ENCODE measurements around the gene RINL. TPM values are rescaled to one million over a fixed set of nuclear protein-coding genes. Genes with fewer than 3 reads are reported as not detected.
A peak's percentile ranks its signal among the peaks of the same experiment; 100 is the strongest.

RINL gene
- polyA plus RNA-seq, 1 of the 3 experiments (the other 2 are of a cell fraction) = 3.8 TPM

DNA sequence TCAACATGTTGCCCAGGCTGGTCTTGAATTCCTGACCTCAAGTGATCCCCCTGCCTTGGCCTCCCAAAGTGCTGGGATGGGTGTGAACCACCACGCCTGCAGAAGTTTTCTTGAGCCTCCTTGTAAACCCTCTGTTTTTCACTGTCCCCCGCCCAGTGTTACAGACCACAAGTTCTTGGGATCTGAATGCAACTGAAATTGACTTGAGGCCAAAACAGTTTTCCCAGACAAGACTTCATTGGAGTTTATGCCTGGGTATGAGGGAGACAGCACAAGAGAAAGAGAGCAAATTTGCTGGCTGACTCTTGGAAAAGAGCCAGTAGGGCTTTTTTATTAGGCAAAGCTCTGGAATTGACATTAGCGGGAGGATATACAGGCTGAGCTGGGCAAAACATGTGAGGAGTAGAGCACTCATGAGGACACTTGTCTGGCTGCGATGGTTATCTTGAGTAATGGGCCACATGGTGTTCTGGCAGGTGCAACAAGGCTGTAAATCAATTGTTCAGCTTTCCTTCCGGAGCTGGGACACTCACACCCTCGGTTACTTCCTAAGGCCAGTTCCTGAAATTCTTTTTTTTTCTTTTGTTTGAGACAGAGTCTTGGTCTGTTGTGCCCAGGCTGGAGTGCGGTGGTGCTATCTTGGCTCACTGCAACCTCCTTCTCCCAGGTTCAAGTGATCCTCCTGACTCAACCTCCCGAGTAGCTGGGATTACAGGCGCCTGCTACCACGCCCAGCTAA lies 15.6 kb downstream of the RINL start:
- Histone ChIP-seq H3K9me3 (no peaks in the 10 kb centered on the region), H3F3A (replicated peaks; ENCODE audit: insufficient read depth) (no peaks in the 10 kb centered on the region), H3K27me3 (ENCODE audit: insufficient read depth) (no peaks in the 10 kb centered on the region), H3K9me2 (no peaks in the 10 kb centered on the region), H3K4me1 (ENCODE audit: control insufficient read depth in 1 of 2, insufficient read depth in 2 of 2, low read depth in 1 of 2, low read length in 1 of 2) (peaks cover 0 to 10% of the 10 kb centered on the region in 2 experiments; a peak in 1 of 4 replicates), H3K9ac (no peak overlapping the region), H3K27ac (ENCODE audit: low read depth in 2 of 2, low read length in 1 of 2) (peak overlapping the region in 1 of 2 experiments; percentile 81; a peak in 2 of 4 replicates), H3K79me2 (ENCODE audit: insufficient read depth) (no peaks in the 10 kb centered on the region), H2AFZ (ENCODE audit: low read depth) (no peak overlapping the region), H3K4me2 (no peak overlapping the region; the same call in 1 of the 2 replicates), H4K20me1 (ENCODE audit: insufficient read depth) (no peaks in the 10 kb centered on the region), H3K4me3 (ENCODE audit: low read depth in 2 of 2, low read length in 1 of 2) (no peak overlapping the region), H3K36me3 (replicated peaks in 1 of 2; ENCODE audit: control insufficient read depth in 1 of 2, insufficient read depth in 2 of 2, low read length in 1 of 2) (no peaks in the 10 kb centered on the region)
- POLR2A ChIA-PET = interaction anchor here (0.6 to 2.2 kb wide), 6 partner anchors 11 to 135 kb away, joined by 3 to 10 read pairs (median 6); partner anchors contain the start of genes ECH1, NFKBIB, RINL and SIRT2
- WGBS (ENCODE audit: low lambda C conversion rate) = 49% methylated on average over 10 of the region's 10 CpGs
- peak; percentile 81 for DNase-seq
- CTCF ChIA-PET = interaction anchor here (0.9 to 2.5 kb wide), 4 partner anchors 14 to 459 kb away, joined by 3 to 8 read pairs (median 4); partner anchors contain the start of gene FAM98C
- TF ChIP-seq, protein P1, sequence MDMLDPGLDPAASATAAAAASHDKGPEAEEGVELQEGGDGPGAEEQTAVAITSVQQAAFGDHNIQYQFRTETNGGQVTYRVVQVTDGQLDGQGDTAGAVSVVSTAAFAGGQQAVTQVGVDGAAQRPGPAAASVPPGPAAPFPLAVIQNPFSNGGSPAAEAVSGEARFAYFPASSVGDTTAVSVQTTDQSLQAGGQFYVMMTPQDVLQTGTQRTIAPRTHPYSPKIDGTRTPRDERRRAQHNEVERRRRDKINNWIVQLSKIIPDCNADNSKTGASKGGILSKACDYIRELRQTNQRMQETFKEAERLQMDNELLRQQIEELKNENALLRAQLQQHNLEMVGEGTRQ (IDR thresholded peaks at IDR 0.05; ENCODE audit: borderline replicate concordance, low read depth, low read length) = no peak
- TF ChIP-seq, protein P2, sequence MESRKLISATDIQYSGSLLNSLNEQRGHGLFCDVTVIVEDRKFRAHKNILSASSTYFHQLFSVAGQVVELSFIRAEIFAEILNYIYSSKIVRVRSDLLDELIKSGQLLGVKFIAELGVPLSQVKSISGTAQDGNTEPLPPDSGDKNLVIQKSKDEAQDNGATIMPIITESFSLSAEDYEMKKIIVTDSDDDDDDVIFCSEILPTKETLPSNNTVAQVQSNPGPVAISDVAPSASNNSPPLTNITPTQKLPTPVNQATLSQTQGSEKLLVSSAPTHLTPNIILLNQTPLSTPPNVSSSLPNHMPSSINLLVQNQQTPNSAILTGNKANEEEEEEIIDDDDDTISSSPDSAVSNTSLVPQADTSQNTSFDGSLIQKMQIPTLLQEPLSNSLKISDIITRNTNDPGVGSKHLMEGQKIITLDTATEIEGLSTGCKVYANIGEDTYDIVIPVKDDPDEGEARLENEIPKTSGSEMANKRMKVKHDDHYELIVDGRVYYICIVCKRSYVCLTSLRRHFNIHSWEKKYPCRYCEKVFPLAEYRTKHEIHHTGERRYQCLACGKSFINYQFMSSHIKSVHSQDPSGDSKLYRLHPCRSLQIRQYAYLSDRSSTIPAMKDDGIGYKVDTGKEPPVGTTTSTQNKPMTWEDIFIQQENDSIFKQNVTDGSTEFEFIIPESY (IDR thresholded peaks at IDR 0.05; ENCODE audit: borderline replicate concordance, low read depth) = no peak
- TF ChIP-seq FOXM1 (IDR thresholded peaks at IDR 0.05; ENCODE audit: low read depth) = no peak
- peak; percentile 99 for TF ChIP-seq GATA2 (CRISPR knock-in tag; IDR thresholded peaks at IDR 0.05)
- TF ChIP-seq RAD21 (IDR thresholded peaks at IDR 0.05; ENCODE audit: low read length) = peak; percentile 41
- TF ChIP-seq EZH2phosphoT487 (IDR thresholded peaks at IDR 0.05; ENCODE audit: borderline replicate concordance, low read depth) = no peak
- TF ChIP-seq EP300 (IDR thresholded peaks at IDR 0.05; ENCODE audit: borderline replicate concordance in 1 of 2, low read depth in 1 of 2, low read length in 1 of 2) = peak in 1 of 2 experiments; percentile 97; a peak in 2 of 4 replicates
- peak; percentile 53; the same call in 1 of the 2 replicates for TF ChIP-seq RFX5 (IDR thresholded peaks at IDR 0.05; ENCODE audit: low read length)
- TF ChIP-seq, protein P3, sequence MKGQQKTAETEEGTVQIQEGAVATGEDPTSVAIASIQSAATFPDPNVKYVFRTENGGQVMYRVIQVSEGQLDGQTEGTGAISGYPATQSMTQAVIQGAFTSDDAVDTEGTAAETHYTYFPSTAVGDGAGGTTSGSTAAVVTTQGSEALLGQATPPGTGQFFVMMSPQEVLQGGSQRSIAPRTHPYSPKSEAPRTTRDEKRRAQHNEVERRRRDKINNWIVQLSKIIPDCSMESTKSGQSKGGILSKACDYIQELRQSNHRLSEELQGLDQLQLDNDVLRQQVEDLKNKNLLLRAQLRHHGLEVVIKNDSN (IDR thresholded peaks at IDR 0.05; ENCODE audit: borderline replicate concordance, low read depth) = peak; percentile 38; the same call in 1 of the 2 replicates
- TF ChIP-seq TEAD4 (IDR thresholded peaks at IDR 0.05; ENCODE audit: borderline replicate concordance, insufficient read depth) = no peak
- TF ChIP-seq, protein P4, sequence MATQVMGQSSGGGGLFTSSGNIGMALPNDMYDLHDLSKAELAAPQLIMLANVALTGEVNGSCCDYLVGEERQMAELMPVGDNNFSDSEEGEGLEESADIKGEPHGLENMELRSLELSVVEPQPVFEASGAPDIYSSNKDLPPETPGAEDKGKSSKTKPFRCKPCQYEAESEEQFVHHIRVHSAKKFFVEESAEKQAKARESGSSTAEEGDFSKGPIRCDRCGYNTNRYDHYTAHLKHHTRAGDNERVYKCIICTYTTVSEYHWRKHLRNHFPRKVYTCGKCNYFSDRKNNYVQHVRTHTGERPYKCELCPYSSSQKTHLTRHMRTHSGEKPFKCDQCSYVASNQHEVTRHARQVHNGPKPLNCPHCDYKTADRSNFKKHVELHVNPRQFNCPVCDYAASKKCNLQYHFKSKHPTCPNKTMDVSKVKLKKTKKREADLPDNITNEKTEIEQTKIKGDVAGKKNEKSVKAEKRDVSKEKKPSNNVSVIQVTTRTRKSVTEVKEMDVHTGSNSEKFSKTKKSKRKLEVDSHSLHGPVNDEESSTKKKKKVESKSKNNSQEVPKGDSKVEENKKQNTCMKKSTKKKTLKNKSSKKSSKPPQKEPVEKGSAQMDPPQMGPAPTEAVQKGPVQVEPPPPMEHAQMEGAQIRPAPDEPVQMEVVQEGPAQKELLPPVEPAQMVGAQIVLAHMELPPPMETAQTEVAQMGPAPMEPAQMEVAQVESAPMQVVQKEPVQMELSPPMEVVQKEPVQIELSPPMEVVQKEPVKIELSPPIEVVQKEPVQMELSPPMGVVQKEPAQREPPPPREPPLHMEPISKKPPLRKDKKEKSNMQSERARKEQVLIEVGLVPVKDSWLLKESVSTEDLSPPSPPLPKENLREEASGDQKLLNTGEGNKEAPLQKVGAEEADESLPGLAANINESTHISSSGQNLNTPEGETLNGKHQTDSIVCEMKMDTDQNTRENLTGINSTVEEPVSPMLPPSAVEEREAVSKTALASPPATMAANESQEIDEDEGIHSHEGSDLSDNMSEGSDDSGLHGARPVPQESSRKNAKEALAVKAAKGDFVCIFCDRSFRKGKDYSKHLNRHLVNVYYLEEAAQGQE (IDR thresholded peaks at IDR 0.05; ENCODE audit: low read depth, low read length) = no peak
- TF ChIP-seq SMC3 (IDR thresholded peaks at IDR 0.05; ENCODE audit: low read depth, low read length) = no peak; the same call in 1 of the 2 replicates
- no peak for TF ChIP-seq JUND (IDR thresholded peaks at IDR 0.05)
- TF ChIP-seq RCOR1 (IDR thresholded peaks at IDR 0.05; ENCODE audit: low read length) = peak; percentile 100
- TF ChIP-seq, protein P5, sequence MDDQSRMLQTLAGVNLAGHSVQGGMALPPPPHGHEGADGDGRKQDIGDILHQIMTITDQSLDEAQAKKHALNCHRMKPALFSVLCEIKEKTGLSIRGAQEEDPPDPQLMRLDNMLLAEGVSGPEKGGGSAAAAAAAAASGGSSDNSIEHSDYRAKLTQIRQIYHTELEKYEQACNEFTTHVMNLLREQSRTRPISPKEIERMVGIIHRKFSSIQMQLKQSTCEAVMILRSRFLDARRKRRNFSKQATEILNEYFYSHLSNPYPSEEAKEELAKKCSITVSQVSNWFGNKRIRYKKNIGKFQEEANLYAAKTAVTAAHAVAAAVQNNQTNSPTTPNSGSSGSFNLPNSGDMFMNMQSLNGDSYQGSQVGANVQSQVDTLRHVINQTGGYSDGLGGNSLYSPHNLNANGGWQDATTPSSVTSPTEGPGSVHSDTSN (IDR thresholded peaks at IDR 0.05) = peak; percentile 80
- no peak for TF ChIP-seq GABPA (IDR thresholded peaks at IDR 0.05; ENCODE audit: low read depth)
- TF ChIP-seq TAF1 (IDR thresholded peaks at IDR 0.05; ENCODE audit: borderline replicate concordance, low read depth, low read length) = no peak
- 0 out of 2 replicates have a peak, but pooled peaks have one; percentile 29 for TF ChIP-seq POLR2AphosphoS5 (IDR thresholded peaks at IDR 0.05; ENCODE audit: low read depth, low read length)
- TF ChIP-seq MXI1 (IDR thresholded peaks at IDR 0.05; ENCODE audit: low read depth, low read length) = peak; percentile 97
- TF ChIP-seq, protein P6, sequence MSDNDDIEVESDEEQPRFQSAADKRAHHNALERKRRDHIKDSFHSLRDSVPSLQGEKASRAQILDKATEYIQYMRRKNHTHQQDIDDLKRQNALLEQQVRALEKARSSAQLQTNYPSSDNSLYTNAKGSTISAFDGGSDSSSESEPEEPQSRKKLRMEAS (IDR thresholded peaks at IDR 0.05; ENCODE audit: low read depth) = 0 out of 2 replicates have a peak, but pooled peaks have one; percentile 32
- peak; percentile 61 for TF ChIP-seq NFIC (IDR thresholded peaks at IDR 0.05; ENCODE audit: borderline replicate concordance)
- TF ChIP-seq NRF1 (IDR thresholded peaks at IDR 0.05; ENCODE audit: low read depth, low read length) = no peak
- no peak for TF ChIP-seq MEF2A (IDR thresholded peaks at IDR 0.05; ENCODE audit: borderline replicate concordance, low read depth)
